Measurements from ENCODE around the gene CRIP2.

Gene CRIP2

DNA sequence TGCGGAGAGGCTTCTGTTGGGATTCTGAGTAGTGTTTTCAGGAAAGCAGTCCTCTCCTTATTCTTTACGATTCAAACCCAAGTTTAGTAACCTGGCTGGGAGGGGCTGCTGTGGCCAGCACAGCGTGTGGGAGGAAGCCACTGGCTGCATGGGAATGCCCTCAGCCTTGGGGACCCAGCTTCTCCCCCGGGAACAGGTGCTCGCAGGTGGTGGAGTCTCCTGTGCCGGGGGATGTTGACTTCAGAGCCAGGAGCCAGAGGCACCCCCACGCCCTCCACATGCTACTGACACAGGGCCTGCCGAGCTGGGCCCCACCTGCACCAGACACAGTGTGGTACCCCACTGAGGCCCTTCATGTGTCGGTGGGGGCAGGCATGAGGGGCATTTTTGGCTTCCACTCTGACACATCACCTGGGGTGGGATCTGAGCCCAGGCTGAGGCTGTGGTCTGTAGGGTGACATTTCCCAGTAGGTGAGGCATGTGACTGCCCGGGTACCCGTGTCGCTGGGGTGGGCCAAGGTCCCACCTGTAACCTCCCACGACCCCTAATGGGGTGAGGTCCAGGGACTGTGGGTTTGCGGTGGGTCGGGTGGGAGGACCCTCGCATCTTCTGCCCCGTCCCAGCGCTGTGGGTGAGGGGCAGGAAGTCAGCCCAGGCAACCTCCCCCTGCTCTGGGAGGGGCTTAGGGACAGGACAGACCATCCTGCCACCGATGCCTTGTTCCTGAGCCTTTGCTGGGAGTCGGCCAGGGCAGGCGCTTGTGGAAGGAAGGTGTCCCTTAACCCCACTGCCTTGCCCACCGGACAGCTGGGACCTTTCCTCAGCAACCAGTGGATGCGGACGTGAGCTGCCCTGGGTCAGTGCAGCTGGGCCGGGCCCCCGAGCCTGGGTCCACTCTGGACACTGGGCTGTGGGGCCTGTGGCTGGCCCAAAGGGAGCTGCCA lies 28.4 kb upstream of the CRIP2 start:
- DNase-seq: no peak

DNA sequence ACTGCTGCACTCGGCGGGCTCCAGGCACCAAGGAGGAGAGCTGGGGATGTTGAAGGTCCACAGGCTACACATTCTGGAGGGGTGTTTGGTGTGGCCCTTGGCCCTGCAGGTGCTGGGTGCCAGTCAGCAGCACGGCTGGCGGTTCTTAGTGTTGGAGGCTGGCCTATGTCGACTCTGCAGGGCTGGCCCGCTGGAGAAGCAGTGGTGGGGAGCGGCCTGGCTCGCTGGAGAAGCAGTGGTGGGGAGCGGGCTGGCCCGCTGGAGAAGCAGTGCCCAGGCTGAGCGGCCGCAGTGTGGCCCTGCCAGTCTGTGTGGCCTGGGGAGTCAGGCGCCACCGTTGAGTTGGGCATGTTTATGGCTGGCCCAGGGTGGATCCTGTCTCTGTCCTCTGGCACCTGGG lies 27.6 kb upstream of the CRIP2 start:
- no peak for DNase-seq

DNA sequence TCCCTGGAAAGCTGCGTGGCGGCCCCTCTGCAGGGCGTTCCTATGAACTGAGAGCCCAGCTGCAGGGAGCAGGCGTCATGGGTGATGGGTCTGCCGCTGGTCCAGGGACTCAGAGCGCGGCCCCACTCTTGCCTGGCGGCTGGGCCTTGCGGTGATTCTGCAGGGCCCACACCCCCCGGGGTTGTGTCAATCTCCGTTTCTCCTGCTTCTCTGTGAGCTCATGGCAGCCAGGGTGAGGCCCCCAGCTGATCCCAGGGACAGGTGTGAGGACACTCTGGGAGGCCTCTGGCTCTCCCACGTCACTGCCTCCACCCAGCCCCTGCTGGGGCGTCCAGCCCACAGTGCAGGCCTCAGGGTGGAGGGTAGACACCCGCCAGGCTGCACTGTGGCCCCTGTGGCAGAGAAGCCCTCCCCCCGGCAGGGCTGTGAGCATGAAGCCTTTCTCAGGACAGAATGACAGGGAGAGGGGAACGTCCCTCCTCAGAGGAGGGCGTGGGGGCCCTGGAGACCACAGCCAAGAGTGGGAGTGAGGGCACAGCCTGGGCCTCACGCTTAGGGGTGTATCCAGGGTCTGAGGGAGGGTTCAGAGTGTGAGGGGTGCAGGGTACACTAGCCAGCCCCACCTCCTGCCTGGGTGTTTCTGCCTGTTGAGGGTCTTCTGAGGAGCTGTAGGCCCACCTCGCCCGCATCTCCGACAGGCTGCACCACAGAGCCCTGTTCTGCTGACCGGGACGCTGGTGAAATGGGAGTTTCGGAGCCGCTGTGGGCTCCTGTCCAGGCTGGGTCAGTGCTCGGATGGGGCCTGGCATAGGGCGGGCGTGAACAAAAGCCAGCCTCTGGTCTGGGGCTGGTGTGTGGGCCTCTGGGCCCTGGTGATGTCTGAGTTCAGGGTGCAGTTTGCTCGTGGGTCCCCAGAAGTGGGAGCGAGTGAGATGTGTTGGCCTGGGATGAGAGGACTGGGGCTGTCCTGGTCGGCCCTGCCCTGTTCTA lies 26.7 kb upstream of the CRIP2 start:
- DNase-seq: no peak

DNA sequence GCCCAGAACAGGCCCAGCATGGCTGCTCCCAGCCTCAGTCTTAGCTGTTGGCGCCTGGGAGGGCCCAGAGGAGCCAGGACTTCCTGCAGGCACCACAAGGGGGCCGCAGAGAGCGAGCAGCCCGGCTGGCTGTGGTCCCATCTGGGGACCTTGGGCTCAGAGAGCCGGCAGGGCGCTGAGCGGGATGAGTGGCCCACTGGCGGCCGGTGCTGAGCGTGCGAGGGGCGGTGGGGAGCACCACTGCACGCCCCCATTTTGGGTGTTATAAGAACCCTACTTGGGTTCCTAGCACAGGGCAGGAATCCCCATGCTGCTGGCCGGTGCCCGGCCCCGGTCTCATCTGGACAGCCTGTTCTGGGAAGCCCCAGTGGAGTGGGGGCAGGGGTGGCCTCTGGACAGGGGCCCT lies 25.9 kb upstream of the CRIP2 start:
- DNase-seq: peak in 1 of 2 experiments; percentile 27

DNA sequence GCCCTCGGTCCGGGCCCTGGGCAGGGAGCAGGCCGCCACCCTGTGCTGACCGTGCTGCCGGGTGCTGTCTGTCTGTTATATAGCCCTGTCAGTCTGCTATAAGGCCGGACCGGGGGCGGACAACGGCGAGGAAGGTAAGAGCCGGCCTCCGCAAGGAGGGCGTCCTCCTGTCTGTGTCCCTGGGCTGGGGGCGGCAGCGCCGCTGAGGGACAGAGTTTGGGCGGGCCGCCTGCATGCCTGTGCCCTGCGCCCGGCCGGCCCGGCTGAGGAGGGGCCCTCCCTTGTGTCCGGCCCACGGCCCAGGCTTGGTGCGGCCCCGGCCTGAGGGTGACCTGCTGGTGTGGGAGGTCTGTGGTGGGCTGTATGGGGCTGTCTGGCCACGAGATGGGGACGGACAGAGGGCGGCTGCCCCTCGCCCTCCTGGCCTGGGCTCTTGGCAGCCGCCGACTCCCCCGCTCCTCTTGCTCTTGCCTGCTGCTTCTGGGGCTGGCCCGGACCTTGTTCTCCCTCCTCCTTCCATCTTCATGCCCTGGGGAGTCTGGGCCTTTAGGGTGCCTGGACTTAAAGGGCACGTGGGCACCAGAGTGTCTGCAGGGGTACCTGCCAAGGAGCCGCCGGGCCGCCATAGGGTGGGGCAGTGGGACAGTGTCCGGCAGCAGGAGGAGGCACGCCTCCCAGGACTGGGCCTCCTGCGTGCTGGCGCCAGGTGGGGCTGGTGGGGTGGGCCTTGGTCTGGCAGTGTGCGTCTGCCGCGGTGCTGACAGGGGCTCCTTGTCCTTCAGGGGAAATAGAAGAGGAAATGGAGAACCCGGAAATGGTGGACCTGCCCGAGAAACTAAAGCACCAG lies 25.1 kb upstream of the CRIP2 start:
- DNase-seq: no peak

DNA sequence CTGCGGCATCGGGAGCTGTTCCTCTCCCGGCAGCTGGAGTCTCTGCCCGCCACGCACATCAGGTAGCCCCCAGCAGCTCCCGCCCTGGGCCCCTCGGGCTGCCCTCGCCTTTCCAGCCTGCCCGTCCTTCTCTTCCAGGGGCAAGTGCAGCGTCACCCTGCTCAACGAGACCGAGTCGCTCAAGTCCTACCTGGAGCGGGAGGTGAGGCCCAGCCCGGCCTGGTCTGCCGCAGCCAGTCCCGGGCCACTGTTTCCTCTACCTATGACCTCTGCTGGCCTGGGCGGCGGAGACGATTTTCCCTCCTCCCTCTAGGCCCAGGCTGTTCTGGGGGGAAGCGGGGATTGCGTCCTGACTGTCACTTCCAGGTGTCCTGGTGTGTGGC lies 24.5 kb upstream of the CRIP2 start:
- no peak for DNase-seq

DNA sequence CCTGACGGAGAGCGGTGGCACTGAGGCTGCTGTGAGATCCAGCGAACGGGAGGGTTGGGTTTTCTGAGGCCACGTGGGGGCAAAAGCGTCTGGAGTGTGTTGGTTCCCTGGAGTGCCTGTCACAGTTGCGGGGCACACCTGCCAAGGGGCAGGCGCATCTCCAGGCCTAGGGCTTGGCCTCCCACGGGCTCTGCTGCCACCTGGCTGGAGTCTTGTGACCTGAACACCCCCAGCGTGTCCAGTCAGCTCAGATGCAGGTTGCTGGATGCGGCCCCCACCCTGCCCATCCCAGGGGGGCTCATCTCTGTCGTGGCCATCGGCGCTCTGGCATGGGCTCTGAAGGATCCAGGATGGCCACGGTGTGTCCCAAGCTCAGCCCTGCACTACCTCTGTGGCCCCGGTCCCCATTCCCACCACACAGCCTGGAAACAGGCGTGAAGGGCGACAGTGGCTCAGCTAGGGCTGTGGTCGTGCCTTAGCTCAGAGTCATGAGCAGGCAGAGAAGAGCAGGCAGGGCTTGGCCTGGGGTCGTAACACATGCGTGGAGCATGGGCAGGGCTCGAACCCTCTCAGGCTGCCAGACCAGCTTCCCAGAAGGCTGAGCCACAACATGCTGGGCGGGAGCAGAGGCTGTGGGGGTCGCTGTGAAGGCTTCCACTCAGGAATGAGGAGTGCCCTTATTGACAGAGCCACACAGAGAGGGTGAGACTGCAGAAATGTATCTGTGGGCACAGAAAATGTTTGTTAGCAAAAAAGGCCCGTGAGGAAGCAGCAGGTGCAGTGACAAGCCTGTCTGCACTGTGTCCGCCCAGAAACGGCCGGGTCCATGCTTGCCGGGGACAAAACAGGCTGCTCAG lies 23.5 kb upstream of the CRIP2 start:
- no peak for DNase-seq

DNA sequence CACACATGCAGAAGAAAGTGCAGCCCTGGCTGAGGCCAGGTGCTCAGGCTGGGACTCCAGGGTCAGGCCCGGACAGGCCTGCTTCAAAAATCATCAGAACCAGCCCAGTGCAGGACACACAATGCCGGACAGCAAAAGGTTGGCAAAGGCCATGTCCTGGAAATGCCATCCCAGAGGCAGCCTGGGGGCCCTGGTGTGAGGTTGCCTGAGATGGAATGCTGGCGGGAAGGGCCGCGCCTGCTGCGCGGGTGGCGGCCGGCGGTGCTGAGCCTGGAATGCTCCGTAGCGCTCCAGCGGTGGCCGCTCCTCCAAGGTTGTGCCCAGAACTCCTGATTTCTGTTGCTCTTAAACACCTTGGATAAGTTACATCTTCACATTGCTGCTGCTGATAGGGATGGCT lies 21.7 kb upstream of the CRIP2 start:
- DNase-seq: no peak

DNA sequence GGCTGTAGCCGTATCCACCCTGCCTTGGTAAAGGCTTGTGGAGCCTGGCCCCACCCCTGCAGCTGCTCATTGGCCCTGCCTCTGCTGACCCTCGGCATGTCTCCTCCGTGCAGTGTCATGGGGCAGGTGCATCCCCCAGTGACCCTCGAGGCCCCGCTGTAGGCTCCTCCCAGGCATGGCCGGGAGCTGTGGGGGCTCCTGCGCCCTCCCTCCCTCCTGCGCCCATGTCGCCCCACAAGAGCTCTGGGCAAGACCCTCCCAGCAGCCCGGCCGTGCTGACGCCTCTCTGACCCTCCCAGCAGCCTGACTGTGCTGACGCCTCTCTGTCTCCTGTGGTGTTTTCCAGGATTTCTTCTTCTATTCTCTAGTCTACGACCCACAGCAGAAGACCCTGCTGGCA lies 20.8 kb upstream of the CRIP2 start:
- no peak for DNase-seq

DNA sequence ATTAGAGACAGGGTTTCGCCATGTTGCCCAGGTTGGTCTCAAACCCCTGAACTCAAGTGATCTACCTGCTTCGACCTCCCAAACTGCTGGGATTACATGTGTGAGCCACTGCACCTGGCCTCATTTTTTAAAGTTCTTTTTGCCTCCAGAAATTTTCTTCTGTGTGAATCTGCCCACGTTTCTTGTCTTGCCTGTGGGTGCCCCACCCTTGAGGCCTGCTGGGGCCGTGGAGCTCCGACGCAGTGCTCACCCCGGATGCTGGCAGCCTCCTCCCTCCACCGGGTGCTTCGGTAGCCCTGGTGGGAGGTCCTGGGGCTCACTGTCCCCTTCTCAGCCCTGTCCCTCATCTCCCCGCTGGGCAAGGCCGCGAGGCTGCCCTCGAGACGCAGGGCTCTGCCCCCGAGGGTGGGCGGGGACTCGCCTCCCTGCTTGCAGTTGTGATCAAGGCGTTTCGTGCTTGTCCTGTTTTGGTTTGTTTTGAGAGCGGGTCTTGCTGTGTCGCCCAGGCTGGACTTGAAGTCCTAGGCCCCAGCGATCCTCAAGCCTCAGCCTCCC lies 19.5 kb upstream of the CRIP2 start:
- DNase-seq: no peak

DNA sequence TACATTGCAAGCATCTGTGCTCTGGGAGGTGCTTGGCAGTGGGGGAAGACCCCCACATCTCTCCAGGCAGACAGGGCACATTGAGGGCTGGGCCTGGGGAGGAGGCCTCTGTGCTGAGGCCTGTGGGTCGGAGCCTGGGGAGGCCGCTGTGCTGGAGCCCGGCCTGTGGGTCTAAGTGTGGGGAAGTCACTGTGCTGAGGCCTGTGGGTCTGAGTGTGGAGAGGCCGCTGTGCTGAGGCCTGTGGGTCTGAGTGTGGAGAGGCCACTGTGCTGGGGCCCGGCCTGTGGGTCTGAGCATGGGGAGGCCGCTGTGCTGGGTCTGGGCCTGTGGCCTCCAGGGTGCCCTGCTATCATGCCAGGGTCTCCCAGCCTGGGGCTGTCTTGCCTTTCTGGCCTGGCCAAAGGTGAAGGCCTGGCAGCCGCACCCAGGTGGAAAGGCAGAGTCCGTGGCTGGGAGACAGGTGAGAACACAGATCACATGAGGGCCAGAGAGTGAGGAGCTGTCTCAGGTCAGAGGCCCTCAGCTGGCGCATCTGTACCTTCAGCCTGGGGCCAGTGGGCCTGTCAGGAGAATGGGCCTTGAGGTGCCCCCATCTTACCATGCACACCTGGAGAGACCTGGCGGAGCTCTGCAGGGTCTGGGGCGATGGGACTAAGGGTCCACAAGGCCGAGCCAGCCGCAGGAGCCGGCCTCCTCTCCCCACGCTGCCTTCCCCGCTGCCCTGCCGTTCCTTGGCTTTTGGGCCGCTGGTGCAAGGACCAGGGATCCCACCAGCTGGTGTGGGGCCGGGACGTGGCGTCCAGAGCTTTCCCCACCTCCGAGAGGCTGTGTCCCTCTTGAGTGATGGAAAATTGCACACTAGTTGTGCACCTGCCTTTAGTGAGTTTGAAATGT lies 18.6 kb upstream of the CRIP2 start:
- DNase-seq: no peak

DNA sequence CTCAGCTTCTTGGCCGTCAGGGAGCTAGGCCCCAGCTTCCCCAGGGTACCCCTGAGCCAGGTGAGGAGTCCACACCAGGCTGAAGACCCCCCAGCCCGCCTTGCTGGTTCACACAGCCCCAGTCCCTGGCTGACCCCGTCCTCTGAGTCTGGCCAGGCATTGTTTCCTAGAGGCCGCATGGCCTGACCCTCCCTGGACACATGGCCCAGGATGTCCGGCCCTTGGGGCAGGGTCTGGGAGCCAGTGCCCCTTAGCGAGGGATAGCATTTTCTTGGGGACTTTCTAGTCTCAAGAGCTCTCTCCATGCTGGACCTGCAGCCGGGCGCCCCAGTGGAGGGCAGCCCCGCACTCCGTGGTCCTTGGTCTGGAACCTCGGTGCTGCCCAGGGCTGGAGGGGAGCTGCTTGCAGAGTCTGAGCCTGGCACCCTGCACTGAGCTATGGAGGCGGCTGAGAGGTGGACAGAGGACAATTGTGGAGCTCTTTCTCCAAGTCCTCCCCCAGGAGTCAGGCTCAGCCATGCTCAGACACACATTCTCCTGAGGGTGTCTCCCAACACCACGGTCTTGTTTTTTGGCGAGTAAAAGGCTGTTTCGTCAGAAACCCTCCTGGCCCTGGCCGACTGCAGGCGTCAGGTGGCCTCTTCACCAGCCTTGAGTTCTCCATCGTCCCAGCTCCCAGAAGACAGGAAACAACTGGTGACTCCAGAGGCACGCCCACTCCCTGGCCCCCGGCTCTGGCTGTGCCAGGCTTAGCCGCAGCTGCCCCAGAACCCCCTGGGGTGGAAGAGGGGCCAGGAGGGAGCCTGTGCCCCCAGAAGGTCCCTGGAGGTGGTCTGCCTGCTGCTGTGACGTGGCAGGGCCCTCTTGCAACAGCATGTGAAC lies 17.6 kb upstream of the CRIP2 start:
- no peak for DNase-seq

DNA sequence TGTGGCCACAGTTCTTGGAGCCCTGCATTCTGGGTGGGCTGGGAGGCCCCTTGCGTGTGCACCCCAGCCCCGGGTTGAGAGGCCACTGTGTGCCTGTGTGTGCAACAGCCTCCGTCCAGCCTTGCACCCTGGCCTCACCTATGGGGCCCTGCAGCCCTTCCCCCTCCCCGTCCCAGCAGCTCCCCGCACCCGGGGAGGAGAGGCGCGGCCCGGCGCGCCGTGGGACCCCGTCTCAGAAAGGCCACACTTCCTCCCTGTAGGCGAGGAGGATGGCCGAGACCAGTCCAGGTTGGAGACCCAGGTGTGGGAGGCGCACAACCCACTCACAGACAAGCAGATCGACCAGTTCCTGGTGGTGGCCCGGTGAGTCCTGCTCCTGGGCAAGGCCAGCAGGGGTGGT lies 16.6 kb upstream of the CRIP2 start:
- DNase-seq: no peak

DNA sequence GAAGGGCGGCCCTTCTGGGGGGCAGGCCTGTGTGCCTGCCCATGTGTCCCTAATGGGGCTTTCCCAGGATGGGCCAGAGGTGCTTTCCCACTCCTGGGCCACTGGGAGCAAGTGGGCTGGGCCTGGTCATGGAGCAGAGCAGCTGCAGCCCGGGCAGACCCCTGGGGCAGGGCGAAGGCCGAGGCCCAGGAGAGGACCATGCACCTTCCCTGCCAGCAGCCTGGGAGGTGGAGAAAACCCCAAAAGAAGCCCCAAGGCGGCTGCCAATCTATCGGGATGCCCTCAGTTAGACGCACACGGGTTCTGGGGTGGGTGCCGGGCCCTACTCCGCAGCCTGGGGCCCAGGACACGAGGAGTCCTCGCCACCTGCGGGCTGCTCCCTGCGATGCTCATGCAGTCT lies 16.1 kb upstream of the CRIP2 start:
- DNase-seq: no peak

DNA sequence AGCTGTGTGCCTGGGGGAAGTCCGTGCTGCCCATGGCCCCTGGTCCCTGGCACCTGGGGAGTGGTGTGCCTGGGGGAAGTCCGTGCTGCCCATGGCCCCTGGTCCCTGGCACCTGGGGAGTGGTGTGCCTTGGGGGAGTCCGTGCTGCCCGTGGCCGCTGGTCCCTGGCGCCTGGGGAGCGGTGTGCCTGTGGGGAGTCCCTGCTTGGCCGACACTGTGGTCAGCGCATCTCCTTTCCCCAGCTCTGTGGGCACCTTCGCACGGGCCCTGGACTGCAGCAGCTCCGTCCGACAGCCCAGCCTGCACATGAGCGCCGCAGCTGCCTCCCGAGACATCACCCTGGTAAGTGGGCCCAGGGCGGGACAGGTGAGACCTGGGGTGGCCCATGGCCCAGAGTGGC lies 14.5 kb upstream of the CRIP2 start:
- no peak for DNase-seq

DNA sequence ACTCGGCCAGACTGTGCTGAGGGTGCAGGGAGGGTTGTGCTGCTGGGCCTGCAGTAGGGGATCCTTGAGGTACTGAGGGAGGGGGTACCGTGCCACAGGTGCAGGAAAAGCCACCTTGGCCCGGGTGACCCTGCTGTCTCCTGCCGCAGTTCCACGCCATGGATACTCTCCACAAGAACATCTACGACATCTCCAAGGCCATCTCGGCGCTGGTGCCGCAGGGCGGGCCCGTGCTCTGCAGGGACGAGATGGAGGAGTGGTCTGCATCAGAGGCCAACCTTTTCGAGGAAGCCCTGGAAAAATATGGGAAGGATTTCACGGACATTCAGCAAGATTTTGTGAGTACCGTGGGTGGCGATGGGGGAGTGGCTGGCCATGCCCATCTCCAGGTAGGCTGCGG lies 14.0 kb upstream of the CRIP2 start:
- DNase-seq: no peak

DNA sequence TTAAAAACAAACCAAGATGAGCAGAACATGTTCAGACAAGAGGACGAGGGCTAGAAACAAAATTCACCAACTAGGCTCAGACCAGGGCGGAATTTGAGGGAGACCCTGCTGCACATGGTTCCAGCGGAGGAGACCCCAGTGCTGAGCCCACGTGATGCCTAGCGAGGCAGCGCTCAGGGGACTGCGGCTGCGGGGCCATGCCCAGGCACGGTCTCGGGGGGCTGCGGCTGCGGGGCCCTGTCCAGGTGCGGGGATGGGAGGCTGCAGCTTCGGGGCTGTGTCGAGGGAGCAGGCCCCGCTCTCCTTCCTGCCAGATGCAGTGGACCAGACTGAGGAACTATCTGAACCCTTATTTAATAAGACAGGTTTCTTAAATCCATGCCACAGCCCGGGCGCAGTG lies 12.7 kb upstream of the CRIP2 start:
- DNase-seq: no peak

DNA sequence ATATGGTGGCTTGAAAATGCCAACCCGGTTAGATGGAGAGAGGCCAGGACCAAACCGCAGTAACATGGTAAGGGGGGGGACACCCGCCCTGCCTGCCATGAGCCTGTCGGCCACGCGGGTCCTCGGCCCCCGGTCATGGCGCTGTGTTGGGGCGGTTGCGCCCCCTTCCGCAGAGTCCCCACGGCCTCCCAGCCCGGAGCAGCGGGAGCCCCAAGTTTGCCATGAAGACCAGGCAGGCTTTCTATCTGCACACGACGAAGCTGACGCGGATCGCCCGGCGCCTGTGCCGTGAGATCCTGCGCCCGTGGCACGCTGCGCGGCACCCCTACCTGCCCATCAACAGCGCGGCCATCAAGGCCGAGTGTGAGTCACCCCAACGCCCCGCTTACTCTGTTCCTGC lies 10.1 kb upstream of the CRIP2 start:
- no peak for DNase-seq

Measured in NCI-H1930 (cell line).